Stomach (tissue), 9 donors: ENCODE data around the gene PBX3. TPM values are rescaled to one million over a fixed set of nuclear protein-coding genes. Genes with fewer than 3 reads are reported as not detected.
A peak's percentile ranks its signal among the peaks of the same experiment; 100 is the strongest.
"Not testable (repeated sequence)": the region's sequence is repeated elsewhere in the genome, so short reads cannot be mapped to it uniquely, and the experiment has no call there.

ENCODE experiments used
- DNase-seq, 2 donors: peaks; one replicate each; pipeline versions ENCODE4 v3.0.0 to v3.0.0-alpha.2; 2013 to 2019
- H3K27ac ChIP-seq, 5 donors: fragments of 200-600 bp in 4 of 5; sonication (generic) in 4 of 5; one replicate each; pipeline ENCODE4 v1.5.1; 2013 to 2019; ENCODE audit warnings: mild to moderate bottlenecking in 1 of 5, moderate library complexity in 1 of 5
- H3K27me3 ChIP-seq, 3 donors: fragments of 200-600 bp; sonication (generic); one replicate each; pipeline ENCODE4 v1.5.1; 2017 to 2019; ENCODE audit warnings: mixed run types in 1 of 3
- H3K36me3 ChIP-seq, 4 donors: fragments of 200-600 bp; sonication (generic); 1 replicate in 3 of 4; 2 replicates in 1 of 4; pipeline ENCODE4 v1.5.1; 2016 to 2019
- H3K4me1 ChIP-seq, 4 donors: fragments of 200-600 bp; sonication (generic); one replicate each; pipeline ENCODE4 v1.5.1; 2016 to 2019
- H3K4me3 ChIP-seq, 4 donors: fragments of 200-600 bp; sonication (generic) in 3 of 4; one replicate each; pipeline ENCODE4 v1.5.1; 2016 to 2019; ENCODE audit warnings: mild to moderate bottlenecking in 1 of 4
- H3K9me3 ChIP-seq, 4 donors: fragments of 200-600 bp; sonication (generic); one replicate each; pipeline ENCODE4 v1.5.1; 2016 to 2019
- EP300 ChIP-seq: sonication (generic); formaldehyde crosslinking; IDR thresholded peaks from one replicate; pipeline ENCODE4 v1.6.1; 2017; ENCODE audit warnings: antibody characterized with exemption
- POLR2A ChIP-seq, 4 donors: fragments of 450-650 bp; IDR thresholded peaks; one replicate each; pipeline ENCODE4 v1.6.1; 2016; ENCODE audit warnings: antibody characterized with exemption in 4 of 4, control low read depth in 2 of 4, mild to moderate bottlenecking in 1 of 4, moderate library complexity in 1 of 4
- POLR2AphosphoS5 ChIP-seq, 3 donors: sonication (generic); formaldehyde crosslinking; IDR thresholded peaks; one replicate each; pipeline ENCODE4 v1.6.1; 2016; ENCODE audit warnings: antibody characterized with exemption in 3 of 3
- WGBS, 5 donors: extraction: QIAGEN DNeasy Blood & Tissue Kit in 3 of 5; methylation state at CpG; one replicate each; pipeline versions ENCODE4 v1.1.5 to v1.1.7; 2013 to 2018; 5-methylcytosine and 5-hydroxymethylcytosine counted together
- intact Hi-C: fragments of 100-400 bp; cut with DNase I; formaldehyde crosslinking; loops from one replicate; pipeline ENCODE4 v1.15.1; 2023; ENCODE audit warnings: low total_unique reads
- polyA plus RNA-seq, 3 donors: library from polyadenylated mRNA; stranded (reverse); fragments of 200-250 nt; gene quantifications; one replicate each; pipeline ENCODE4 v1.2.3, GENCODE V29; 2013
- total RNA-seq, 5 donors: library from RNA; depleted of rRNA; stranded (reverse); fragments of >200 nt; gene quantifications; one replicate each; pipeline versions ENCODE4 v1.1.0 to v1.2.3, GENCODE V29; 2014 to 2016
- TF ChIP-seq, protein P1 (sequence below), 7 experiments: fragments of 450-650 bp in 4 of 7; fragments of 200-600 bp in 3 of 7; sonication (generic) in 3 of 7; IDR thresholded peaks; one replicate each; pipeline ENCODE4 v1.5.1; 2016 to 2019; ENCODE audit warnings: antibody characterized with exemption in 7 of 7, control low read depth in 2 of 7, mild to moderate bottlenecking in 1 of 7
- donor health status: healthy with polysubstance abuse.
- donor health status: Bipolar disorder and iron deficiency.
- donor health status: healthy.

PBX3 gene
- total and polyA plus RNA-seq, 8 donors: 9.3 to 59.1 (median 16.2) TPM

GRCh38 chr9:125820100-125820804, 73.1 kb downstream of the PBX3 start:
- Histone ChIP-seq H3K27me3 (no peaks in the 10 kb centered on the region), H3K36me3 (no peaks in the 10 kb centered on the region), H3K4me1 (peaks cover 0 to 54% (median 23%) of the 10 kb centered on the region in 4 donors), H3K9me3 (no peaks in the 10 kb centered on the region), H3K4me3 (no peak overlapping the region), H3K27ac (peak overlapping the region in 1 of 5 donors; percentile 26)
- TF ChIP-seq EP300 (no peak), POLR2AphosphoS5 (IDR thresholded peaks at IDR 0.05) (no peak), POLR2A (IDR thresholded peaks at IDR 0.05) (no peak)
- TF ChIP-seq, protein P1, sequence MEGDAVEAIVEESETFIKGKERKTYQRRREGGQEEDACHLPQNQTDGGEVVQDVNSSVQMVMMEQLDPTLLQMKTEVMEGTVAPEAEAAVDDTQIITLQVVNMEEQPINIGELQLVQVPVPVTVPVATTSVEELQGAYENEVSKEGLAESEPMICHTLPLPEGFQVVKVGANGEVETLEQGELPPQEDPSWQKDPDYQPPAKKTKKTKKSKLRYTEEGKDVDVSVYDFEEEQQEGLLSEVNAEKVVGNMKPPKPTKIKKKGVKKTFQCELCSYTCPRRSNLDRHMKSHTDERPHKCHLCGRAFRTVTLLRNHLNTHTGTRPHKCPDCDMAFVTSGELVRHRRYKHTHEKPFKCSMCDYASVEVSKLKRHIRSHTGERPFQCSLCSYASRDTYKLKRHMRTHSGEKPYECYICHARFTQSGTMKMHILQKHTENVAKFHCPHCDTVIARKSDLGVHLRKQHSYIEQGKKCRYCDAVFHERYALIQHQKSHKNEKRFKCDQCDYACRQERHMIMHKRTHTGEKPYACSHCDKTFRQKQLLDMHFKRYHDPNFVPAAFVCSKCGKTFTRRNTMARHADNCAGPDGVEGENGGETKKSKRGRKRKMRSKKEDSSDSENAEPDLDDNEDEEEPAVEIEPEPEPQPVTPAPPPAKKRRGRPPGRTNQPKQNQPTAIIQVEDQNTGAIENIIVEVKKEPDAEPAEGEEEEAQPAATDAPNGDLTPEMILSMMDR (IDR thresholded peaks at IDR 0.05): no peak
- intact Hi-C loops: no loop called here
- WGBS, 5 donors: 64 to 81% (median 78%) methylated on average over 4 of the region's 4 CpGs
- DNase-seq: no peak

DNA sequence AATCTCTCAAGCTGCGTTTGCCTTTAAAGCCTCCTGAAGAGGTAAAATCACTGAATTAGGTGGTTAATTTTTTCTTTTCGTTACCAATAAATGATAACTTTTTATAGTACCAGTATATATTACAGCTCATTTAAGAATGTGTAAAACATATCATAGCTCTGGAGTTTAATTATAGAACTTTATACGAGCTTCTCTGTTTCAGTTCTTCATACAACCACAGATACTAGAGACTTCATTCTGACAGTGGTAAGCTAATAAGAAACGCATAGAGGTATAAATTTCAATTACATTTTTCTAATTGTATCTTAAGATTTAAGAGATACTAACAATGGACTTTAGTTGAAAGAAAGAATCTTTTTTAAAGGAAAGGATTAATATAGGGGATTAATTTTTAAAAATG, 73.9 kb downstream of the PBX3 start:
- Histone ChIP-seq H3K9me3 (no peaks in the 10 kb centered on the region), H3K4me1 (peaks cover 0 to 57% (median 27%) of the 10 kb centered on the region in 4 donors), H3K4me3 (no peak overlapping the region), H3K27me3 (no peaks in the 10 kb centered on the region), H3K36me3 (no peaks in the 10 kb centered on the region), H3K27ac (peak overlapping the region in 1 of 5 donors; percentile 60)
- intact Hi-C loops: no loop called here
- no peak for DNase-seq
- no peak for TF ChIP-seq POLR2AphosphoS5 (IDR thresholded peaks at IDR 0.05)
- TF ChIP-seq POLR2A (IDR thresholded peaks at IDR 0.05): no peak
- TF ChIP-seq, protein P1 (IDR thresholded peaks at IDR 0.05): no peak
- no peak for TF ChIP-seq EP300
- 72 to 88% (median 84%) methylated on average over 4 of the region's 4 CpGs for WGBS, 5 donors

- intact Hi-C loops: no loop called here
- DNase-seq: peak in 1 of 2 donors; percentile 30
- Histone ChIP-seq H3K27me3 (no peaks in the 10 kb centered on the region), H3K4me1 (peaks cover 0 to 66% (median 28%) of the 10 kb centered on the region in 4 donors), H3K36me3 (no peaks in the 10 kb centered on the region), H3K27ac (peak overlapping the region in 1 of 5 donors; percentile 60), H3K9me3 (no peaks in the 10 kb centered on the region), H3K4me3 (no peak overlapping the region)
- 45 to 66% (median 66%) methylated on average over 2 of the region's 2 CpGs for WGBS, 5 donors
- TF ChIP-seq EP300: no peak
- TF ChIP-seq, protein P1 (IDR thresholded peaks at IDR 0.05): no peak
- no peak for TF ChIP-seq POLR2A (IDR thresholded peaks at IDR 0.05)
- no peak for TF ChIP-seq POLR2AphosphoS5 (IDR thresholded peaks at IDR 0.05)
These were observed 75.0 kb downstream of the PBX3 start for GRCh38 chr9:125822160-125822559.

DNA sequence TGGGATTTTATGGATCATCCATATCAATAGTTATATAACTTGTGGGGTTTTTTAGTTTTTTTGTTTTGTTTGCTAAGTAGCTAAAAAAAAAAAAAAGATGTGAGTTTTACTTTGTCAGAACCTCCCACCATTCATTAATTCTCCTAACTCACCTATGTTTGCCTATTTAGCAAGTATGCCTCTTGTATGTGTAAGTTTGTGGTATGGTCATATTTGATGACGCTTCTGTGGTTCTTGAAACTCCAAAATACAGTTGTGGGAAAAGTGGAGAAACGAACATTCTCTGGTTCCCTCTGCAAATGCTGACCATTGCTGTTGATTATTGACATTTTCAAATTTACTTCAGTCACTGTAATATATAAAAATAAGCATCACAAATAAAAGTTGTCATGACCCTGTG, 75.7 kb downstream of the PBX3 start:
- no peak for DNase-seq
- peaks cover 0 to 66% (median 28%) of the 10 kb centered on the region in 4 donors for H3K4me1 ChIP-seq
- intact Hi-C loops: no loop called here
- no peak overlapping the region for H3K27ac ChIP-seq
- no peaks in the 10 kb centered on the region for H3K27me3 ChIP-seq
- WGBS, 5 donors: 70 to 90% (median 87%) methylated on average over 2 of the region's 2 CpGs
- no peaks in the 10 kb centered on the region for H3K36me3 ChIP-seq
- no peak overlapping the region for H3K4me3 ChIP-seq
- no peaks in the 10 kb centered on the region for H3K9me3 ChIP-seq
- TF ChIP-seq EP300: no peak
- no peak for TF ChIP-seq POLR2AphosphoS5 (IDR thresholded peaks at IDR 0.05)
- TF ChIP-seq, protein P1 (IDR thresholded peaks at IDR 0.05): no peak
- no peak for TF ChIP-seq POLR2A (IDR thresholded peaks at IDR 0.05)

DNA sequence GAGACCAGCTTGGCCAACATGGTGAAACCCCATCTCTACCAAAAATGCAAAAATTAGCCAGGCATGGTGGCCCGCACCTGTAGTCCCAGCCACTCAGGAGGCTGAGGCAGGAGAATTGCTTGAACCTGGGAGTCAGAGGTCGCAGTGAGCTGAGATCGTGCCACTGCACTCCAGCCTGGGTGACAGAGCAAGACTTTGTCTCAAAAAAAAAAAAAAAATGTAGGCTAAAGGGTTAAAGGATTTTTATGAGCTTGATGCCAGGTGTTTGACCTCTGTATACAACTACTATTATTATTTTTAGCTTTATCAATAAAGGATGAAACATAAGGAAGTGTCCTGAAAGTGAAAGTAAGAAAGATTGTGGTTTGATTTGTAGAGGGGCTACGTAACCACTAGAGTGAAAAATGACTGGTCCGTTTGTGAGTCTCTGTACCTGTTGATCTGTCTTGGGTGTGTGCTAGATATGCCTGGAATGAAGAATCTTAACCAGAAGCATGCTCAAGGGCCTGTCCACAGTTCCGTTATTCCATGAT, 76.8 kb downstream of the PBX3 start:
- 69 to 81% (median 74%) methylated on average over 6 of the region's 6 CpGs for WGBS, 5 donors
- peak in 1 of 2 donors; percentile 34 for DNase-seq
- Histone ChIP-seq H3K4me1 (peaks cover 0 to 68% (median 32%) of the 10 kb centered on the region in 4 donors), H3K27ac (peak overlapping the region in 3 of 5 donors; percentile 3 to 39 (median 16)), H3K4me3 (peak overlapping the region in 2 of 4 donors; percentile 4 to 16)
- H3K9me3 ChIP-seq, H3K27me3 ChIP-seq, H3K36me3 ChIP-seq, intact Hi-C loops: not testable (repeated sequence)
